PC-9 (cell line): ENCODE measurements around the gene ZYG11A.

Source experiments
- CTCF ChIP-seq: fragments of 200-600 bp; sonication (generic); conservative IDR thresholded peaks from 2 replicates; pipeline ENCODE4 v1.6.1; 2017; ENCODE audit warnings: mixed run types, antibody characterized with exemption, mild to moderate bottlenecking, moderate library complexity
- EZH2 ChIP-seq: fragments of 200-600 bp; sonication (generic); IDR thresholded peaks from 2 replicates; pipeline ENCODE4 v1.8.0; 2017; ENCODE audit warnings: antibody characterized with exemption, low read depth

DNA sequence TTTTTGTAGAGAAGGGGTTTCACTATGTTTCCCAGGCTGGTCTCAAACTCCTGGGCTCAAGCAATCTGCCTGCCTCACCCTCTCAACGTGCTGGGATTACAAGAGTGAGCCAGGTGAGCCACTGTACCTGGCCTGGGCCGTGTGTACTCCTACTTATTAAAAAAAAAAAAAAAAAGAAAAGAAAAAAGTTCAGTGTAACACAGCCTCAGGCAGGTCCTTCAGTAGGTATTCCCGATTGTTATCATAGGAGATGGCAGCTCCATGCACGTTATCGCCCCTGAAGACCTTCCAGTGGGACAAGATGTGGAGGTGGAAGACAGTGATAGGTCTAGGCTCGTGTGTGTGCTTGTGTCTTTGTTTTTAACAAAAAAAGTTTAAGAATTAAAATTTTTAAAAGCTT is 75.6 kb downstream of the ZYG11A start:
- TF ChIP-seq CTCF (no peak), EZH2 (no peak)
